GM19193 (cell line): ENCODE measurements around the gene CBR4.

Source experiments
- POLR2A ChIP-seq: IDR thresholded peaks from 4 replicates; pipeline ENCODE4 v1.6.1; 2011; ENCODE audit not compliant: insufficient read depth, insufficient read length; ENCODE audit errors: extremely low read depth

Gene CBR4

GRCh38 chr4:169015186-169015623, 5.2 kb upstream of the CBR4 start:
- no peak for TF ChIP-seq POLR2A

GRCh38 chr4:169014586-169014985, 4.5 kb upstream of the CBR4 start:
- TF ChIP-seq POLR2A = no peak

GRCh38 chr4:169013396-169013795, 3.3 kb upstream of the CBR4 start:
- TF ChIP-seq POLR2A = no peak

- no peak for TF ChIP-seq POLR2A
These were observed 2.0 kb upstream of the CBR4 start for GRCh38 chr4:169012049-169012448.

GRCh38 chr4:169009286-169010124, 550 bp downstream of the CBR4 start:
- TF ChIP-seq POLR2A = no peak

GRCh38 chr4:169005453-169006099, 4.5 kb downstream of the CBR4 start:
- TF ChIP-seq POLR2A = no peak

GRCh38 chr4:169000315-169000714, 9.7 kb downstream of the CBR4 start:
- TF ChIP-seq POLR2A = no peak

GRCh38 chr4:168999809-169000208, 10.2 kb downstream of the CBR4 start:
- TF ChIP-seq POLR2A = no peak

- no peak for TF ChIP-seq POLR2A
These were observed 11.5 kb downstream of the CBR4 start for GRCh38 chr4:168998596-168998995.

- TF ChIP-seq POLR2A = no peak
These were observed 14.3 kb downstream of the CBR4 start for GRCh38 chr4:168995537-168996295.

GRCh38 chr4:168994958-168995357, 15.1 kb downstream of the CBR4 start:
- no peak for TF ChIP-seq POLR2A

GRCh38 chr4:168993714-168994510, 16.1 kb downstream of the CBR4 start:
- TF ChIP-seq POLR2A = no peak

GRCh38 chr4:168981942-168982341, 28.1 kb downstream of the CBR4 start:
- no peak for TF ChIP-seq POLR2A

GRCh38 chr4:168981460-168981859, 28.6 kb downstream of the CBR4 start:
- TF ChIP-seq POLR2A = no peak

GRCh38 chr4:168979338-168979737, 30.7 kb downstream of the CBR4 start:
- TF ChIP-seq POLR2A = no peak
